Measurements from ENCODE around the gene PISD.

The PISD gene

GRCh38 chr22:31647066-31647465, 14.9 kb downstream of the PISD start:
- H3K79me2 ChIP-seq (ENCODE audit: insufficient read depth, low read length), result peaks cover 12% of the 10 kb centered on the region; the same call in 1 of the 2 replicates
- H4K20me1 ChIP-seq (ENCODE audit: insufficient read depth, low read length, poor library complexity, severe bottlenecking), result no peaks in the 10 kb centered on the region
- H3K9me3 ChIP-seq (ENCODE audit: insufficient read depth, low read depth, low read length), result no peaks in the 10 kb centered on the region
- no peaks in the 10 kb centered on the region for H3K4me1 ChIP-seq (ENCODE audit: insufficient read depth, low read length, poor library complexity, severe bottlenecking)
- H3K4me2 ChIP-seq (ENCODE audit: low read depth, low read length, poor library complexity, severe bottlenecking), result no peak overlapping the region
- no peaks in the 10 kb centered on the region for H3K9me2 ChIP-seq (replicated peaks; ENCODE audit: low read depth, low read length)
- H3K27me3 ChIP-seq (ENCODE audit: insufficient read depth, low read length, poor library complexity, severe bottlenecking), result no peaks in the 10 kb centered on the region
- H3K9ac ChIP-seq (ENCODE audit: low read depth, low read length, poor library complexity, severe bottlenecking), result no peak overlapping the region
- H3K36me3 ChIP-seq (ENCODE audit: insufficient read depth, low read length), result peaks cover 31% of the 10 kb centered on the region; the same call in 1 of the 2 replicates
- H3F3A ChIP-seq (ENCODE audit: low read depth), result no peaks in the 10 kb centered on the region
- no peak overlapping the region for H2AFZ ChIP-seq (ENCODE audit: low read length)
- TF ChIP-seq EZH2phosphoT487 (IDR thresholded peaks at IDR 0.05; ENCODE audit: borderline replicate concordance) (no peak), CTCF (conservative IDR thresholded peaks at IDR 0.05; ENCODE audit: low read length) (no peak)
- no peak overlapping the region for H3K4me3 ChIP-seq (ENCODE audit: low read length, poor library complexity, severe bottlenecking)

DNA sequence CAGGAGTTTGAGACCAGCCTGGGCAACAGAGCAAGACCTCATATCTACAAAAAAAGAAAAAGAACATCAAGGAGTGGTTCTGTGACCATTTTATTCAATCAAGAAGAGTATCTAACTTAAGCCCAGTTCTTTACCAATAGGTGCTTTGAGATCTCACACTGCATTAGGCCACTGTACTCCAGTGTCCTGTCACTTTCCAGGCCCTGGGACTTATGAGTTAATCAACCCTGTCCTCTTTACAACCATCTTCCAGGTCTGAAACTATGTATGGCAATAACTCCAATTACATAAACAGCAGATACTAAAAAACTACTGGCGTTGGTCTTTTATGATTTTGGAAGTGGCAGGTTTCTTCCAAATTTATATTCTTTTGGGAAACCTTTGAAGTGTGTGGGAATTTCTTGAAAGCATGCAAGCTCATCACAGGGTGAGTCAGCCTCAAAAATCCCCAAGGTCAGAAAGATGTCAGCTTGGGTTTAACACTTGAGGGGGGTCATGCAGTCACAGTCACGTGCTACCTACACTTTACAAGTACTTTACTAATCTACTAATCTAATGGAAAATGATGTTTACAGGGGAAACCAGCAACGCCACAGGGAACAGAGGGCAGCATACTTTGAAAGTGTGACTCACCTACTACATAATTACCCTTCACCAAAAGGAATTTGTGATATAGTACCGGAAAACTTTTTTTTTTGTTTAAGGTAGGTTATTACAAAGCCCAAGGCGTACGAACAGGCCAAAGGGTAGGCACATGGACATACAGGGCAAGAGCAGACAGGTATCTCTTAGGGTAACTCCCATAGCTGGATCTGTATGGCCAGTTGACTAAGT, 15.6 kb downstream of the PISD start:
- TF ChIP-seq EZH2phosphoT487 (IDR thresholded peaks at IDR 0.05; ENCODE audit: borderline replicate concordance) (no peak), CTCF (conservative IDR thresholded peaks at IDR 0.05; ENCODE audit: low read length) (no peak)
- Histone ChIP-seq H3K79me2 (ENCODE audit: insufficient read depth, low read length) (peaks cover 12% of the 10 kb centered on the region; the same call in 1 of the 2 replicates), H3K9me3 (ENCODE audit: insufficient read depth, low read depth, low read length) (no peaks in the 10 kb centered on the region), H4K20me1 (ENCODE audit: insufficient read depth, low read length, poor library complexity, severe bottlenecking) (no peaks in the 10 kb centered on the region), H3K9ac (ENCODE audit: low read depth, low read length, poor library complexity, severe bottlenecking) (no peak overlapping the region), H2AFZ (ENCODE audit: low read length) (no peak overlapping the region), H3K4me1 (ENCODE audit: insufficient read depth, low read length, poor library complexity, severe bottlenecking) (no peaks in the 10 kb centered on the region), H3K4me2 (ENCODE audit: low read depth, low read length, poor library complexity, severe bottlenecking) (no peak overlapping the region), H3K9me2 (replicated peaks; ENCODE audit: low read depth, low read length) (no peaks in the 10 kb centered on the region), H3K4me3 (ENCODE audit: low read length, poor library complexity, severe bottlenecking) (no peak overlapping the region), H3K36me3 (ENCODE audit: insufficient read depth, low read length) (peaks cover 31% of the 10 kb centered on the region; the same call in 1 of the 2 replicates), H3F3A (ENCODE audit: low read depth) (no peaks in the 10 kb centered on the region), H3K27me3 (ENCODE audit: insufficient read depth, low read length, poor library complexity, severe bottlenecking) (no peaks in the 10 kb centered on the region)

DNA sequence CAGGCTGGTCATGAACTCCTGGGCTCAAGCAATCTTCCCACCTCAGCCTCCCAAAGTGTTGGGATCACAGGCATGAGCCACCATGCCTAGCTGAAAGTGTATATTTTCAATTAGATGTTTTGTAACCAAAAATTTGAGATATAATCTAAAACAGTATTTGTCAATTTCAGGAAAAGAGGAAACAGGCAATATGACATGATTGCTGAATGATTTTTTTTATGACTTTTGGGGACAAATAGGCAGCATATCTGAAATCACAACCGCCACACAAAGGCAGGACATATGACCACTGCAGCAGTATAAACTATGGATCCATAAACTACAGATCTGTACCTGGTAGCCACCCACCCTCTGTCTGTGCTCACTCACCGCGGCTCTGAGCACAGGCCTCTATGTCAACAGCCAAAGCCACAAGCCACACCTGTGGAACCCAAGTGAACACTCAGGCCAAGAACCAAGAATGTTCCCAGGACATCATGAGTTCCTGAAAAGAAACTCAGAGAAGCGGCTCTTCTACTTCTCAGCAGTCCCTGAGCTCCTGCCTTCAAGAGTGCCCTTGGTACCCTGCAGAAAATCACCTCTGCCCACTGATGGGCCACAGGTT, 22.5 kb downstream of the PISD start:
- H3K79me2 ChIP-seq (ENCODE audit: insufficient read depth, low read length), result peaks cover 53% of the 10 kb centered on the region
- TF ChIP-seq EZH2phosphoT487 (IDR thresholded peaks at IDR 0.05; ENCODE audit: borderline replicate concordance) (no peak), CTCF (conservative IDR thresholded peaks at IDR 0.05; ENCODE audit: low read length) (no peak)
- peaks cover 32% of the 10 kb centered on the region for H3K4me1 ChIP-seq (ENCODE audit: insufficient read depth, low read length, poor library complexity, severe bottlenecking)
- H4K20me1 ChIP-seq (ENCODE audit: insufficient read depth, low read length, poor library complexity, severe bottlenecking), result no peaks in the 10 kb centered on the region
- no peaks in the 10 kb centered on the region; the same call in 1 of the 2 replicates for H3K36me3 ChIP-seq (ENCODE audit: insufficient read depth, low read length)
- no peak overlapping the region for H3K4me3 ChIP-seq (ENCODE audit: low read length, poor library complexity, severe bottlenecking)
- H3K4me2 ChIP-seq (ENCODE audit: low read depth, low read length, poor library complexity, severe bottlenecking), result peak overlapping the region; percentile 88
- H3K9ac ChIP-seq (ENCODE audit: low read depth, low read length, poor library complexity, severe bottlenecking), result peak overlapping the region; percentile 76
- H3F3A ChIP-seq (ENCODE audit: low read depth), result no peaks in the 10 kb centered on the region
- H3K27me3 ChIP-seq (ENCODE audit: insufficient read depth, low read length, poor library complexity, severe bottlenecking), result no peaks in the 10 kb centered on the region
- H3K9me3 ChIP-seq (ENCODE audit: insufficient read depth, low read depth, low read length), result no peaks in the 10 kb centered on the region
- no peak overlapping the region for H2AFZ ChIP-seq (ENCODE audit: low read length)
- H3K9me2 ChIP-seq (replicated peaks; ENCODE audit: low read depth, low read length), result no peaks in the 10 kb centered on the region
